HG02623 (cell line): ENCODE data around the gene LANCL2.
"Not testable (repeated sequence)": the region's sequence is repeated elsewhere in the genome, so short reads cannot be mapped to it uniquely, and the experiment has no call there.

Source experiments
- ATAC-seq: cut with Tn5 transposase; IDR thresholded peaks from one replicate; pipeline ENCODE4 v1.9.1; 2021; ENCODE audit warnings: moderate library complexity; ENCODE audit not compliant: unreplicated experiment

The LANCL2 gene

DNA sequence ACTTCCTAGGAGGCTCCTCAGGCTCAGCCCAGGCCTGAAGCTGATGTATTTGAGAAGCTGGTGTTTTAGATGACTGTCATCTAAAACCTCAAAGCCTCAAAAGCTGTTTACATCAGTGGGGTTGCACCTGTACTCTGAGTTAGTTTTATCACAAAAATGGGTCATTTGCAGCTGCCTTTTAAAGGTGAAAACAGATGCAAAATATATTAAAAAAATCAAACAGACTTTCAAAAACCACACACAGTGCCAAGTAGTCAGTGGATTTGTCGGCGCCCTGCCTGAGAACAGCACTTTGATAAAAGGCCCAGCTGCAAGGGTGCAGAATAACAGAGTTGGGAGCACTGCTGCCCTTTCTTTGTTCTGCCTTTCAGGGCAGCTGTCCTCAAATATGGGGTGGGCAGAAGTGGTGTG lies 104.1 kb downstream of the LANCL2 start:
- ATAC-seq = no peak

- ATAC-seq = no peak
Measured at GRCh38 chr7:55469721-55470120, 104.6 kb downstream of the LANCL2 start.

GRCh38 chr7:55470261-55470660 lies 105.1 kb downstream of the LANCL2 start:
- no peak for ATAC-seq

- not testable (repeated sequence) for ATAC-seq
Measured at GRCh38 chr7:55471594-55471993, 106.5 kb downstream of the LANCL2 start.

GRCh38 chr7:55472406-55472805 lies 107.3 kb downstream of the LANCL2 start:
- not testable (repeated sequence) for ATAC-seq

DNA sequence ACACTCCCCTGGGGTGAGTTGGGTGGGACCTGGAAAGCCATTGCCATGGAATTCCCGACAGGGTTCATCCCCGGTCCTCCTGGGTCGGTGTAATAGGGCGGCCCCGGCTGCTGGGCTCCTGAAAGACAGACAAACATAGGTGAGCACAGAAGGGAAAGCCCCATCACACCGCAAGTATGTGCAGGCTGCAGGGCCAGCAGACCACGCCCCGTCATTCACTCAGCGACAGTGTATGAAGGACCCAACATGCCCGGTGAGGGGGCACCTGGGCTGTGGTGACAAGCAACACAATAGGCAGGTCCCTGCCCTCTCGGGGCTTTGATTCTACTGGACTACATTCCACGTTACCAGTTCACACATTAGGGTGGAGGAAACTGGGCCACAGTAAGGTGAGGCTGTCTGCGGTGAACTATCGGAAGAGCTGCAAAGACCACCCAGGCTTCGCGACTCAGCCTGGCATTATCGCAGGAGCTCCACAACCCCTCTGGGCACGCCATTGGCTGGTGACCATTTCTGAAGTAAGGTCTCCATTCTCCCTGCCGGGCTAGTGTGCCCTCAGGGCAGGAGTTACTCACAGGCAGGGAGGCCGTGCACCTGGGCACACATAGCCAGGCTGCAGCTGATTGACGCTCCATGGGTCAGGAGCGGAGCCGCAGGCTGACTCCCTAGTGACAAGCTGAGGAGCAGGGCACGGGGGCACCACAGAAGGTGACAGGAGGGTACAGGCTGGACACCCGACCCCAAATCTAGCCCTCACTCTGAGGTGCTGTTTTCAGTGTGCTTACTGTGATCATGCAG lies 108.0 kb downstream of the LANCL2 start:
- ATAC-seq = no peak

DNA sequence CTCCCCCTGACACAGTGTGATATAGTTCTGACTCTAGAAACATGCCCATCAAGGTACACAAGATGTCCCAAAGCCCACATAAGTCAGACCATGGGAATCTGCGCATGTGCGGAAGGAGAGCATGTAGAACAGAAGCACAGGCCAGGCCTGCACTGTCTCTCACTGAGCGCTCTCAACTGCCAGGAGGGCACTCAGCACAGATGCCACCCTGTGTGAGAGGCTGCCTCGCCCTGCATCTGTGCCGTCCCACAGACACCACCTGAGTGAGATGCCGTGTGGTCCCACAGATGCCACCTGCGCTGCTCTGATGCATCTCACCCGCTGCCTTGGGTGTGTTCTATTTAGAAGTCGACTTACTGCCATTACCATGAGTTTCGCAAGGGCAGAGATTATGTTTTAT lies 108.8 kb downstream of the LANCL2 start:
- no peak for ATAC-seq

DNA sequence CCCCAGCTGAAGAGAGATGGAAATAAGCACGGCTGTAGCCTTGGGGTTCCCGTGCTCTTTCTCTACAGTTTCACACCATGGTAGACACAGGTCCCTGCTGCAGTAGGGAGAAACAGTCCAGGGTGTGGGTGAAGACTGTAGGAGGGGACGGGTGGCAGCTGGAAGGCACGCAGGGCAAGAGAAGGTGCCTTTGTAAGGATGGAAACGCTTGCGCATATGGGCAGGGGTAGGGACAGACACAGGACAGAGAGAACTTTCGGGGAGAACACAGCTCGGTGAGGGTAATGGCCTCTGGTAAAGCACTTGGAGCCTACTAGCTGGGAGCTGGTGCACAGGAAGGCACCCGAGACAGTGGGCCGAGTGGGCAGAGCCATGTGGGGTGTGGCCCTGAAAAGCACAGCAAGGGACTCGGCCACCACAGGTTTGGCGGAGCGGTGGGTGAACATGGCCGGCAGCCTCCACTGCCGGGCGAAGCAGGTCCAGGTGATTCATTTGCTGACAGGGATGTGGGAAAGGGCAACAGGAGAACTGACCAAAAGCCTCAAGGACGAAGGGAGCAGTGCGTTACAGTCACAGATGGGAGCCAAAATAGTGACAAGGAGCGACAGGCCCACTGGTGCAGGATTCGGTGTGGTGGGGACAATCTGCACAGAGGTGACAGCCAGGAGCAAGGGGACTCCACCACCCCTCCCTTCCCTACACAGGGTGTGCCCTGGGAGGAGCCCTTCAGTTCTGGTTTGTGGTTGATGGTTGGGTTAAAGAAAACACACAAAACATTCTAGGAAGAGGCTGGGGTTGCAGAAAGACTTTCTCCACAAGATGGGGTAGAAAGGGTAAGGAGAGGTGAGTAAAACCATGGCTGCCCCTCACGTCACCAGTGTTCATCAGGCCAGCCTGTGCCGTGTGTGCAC lies 110.1 kb downstream of the LANCL2 start:
- no peak for ATAC-seq

GRCh38 chr7:55475855-55476803 lies 111.0 kb downstream of the LANCL2 start:
- no peak for ATAC-seq

DNA sequence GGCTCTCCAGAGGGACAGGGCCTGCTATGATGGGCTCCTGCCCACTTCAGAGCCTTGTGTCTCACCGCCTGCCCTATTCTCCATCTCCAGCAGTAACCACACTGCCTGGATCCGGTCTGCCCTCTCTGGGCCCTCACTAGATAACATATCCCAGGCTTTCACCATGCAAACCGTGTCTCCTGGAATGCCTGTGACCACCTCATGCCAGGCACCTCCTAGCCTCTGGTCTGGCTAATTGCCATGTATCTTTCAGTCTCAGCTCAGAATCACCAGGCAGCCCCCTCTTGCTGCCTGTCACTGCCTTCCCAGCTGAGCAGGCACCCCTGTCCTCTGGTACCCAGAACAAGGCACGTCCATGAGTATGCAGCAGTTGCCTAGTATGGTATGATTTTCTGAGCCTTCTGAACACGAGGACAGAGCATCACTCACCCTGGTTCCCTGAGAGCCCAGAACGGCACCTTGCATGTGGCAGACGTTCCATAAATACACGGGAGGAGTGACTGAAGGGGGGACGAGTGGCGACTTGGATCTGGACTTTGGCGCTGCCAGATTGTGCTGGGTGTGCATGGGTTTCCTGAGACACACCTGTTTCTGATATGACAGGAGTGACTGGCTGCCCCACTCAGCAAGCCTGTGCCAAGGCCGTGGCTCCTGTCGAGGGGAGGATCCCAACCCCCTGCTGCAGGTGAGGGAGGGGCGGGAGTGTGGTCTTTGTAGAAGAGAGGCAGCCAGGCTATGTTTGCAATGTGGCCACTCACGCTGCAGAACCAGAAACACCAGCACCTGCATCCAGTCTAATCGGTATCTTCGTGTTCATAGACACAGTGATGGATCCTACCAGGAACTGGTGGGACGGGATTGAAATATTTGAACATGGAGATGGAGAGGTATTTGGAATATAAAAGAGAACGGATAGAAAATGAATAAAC lies 112.0 kb downstream of the LANCL2 start:
- no peak for ATAC-seq

GRCh38 chr7:55477781-55478374 lies 112.7 kb downstream of the LANCL2 start:
- ATAC-seq = no peak

DNA sequence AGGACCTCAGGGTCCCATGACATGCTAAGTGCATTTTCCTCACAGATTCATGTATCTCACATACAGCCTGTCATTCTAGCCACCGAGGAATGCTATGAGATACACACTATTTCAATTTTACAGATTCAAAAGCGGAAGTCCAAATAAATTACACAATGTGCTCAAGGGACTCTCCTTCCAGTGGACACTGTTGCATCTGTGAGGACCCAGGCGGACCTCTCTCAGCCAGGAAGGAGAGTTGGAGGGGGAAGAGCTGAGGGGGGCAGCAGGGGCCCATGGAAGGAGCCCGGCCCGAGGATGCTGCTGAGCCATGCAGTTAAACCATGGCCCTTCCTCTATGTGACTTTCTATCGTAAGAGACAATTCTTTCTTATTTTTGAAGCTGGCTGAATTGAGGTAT lies 113.6 kb downstream of the LANCL2 start:
- ATAC-seq = no peak

DNA sequence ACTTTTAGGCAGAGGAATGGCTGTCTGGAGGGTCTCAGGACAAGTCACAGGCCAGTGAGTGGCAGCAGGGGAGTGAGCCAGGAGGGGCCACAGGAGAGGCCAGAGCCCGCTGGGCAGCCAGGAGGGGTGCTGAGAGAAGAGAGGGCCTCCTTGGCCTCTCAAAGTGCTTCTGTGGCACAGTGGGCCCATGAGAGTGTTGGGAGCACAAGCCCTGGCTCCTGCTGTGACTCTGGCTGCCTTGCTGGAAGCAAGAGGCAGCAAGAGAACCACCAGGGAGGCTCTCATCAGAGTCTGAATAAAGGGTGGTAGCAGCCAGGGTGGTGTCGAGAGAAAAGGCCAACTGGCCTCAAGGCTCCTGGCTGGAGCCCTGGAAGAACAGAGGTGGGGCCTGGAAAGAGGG lies 116.0 kb downstream of the LANCL2 start:
- ATAC-seq = no peak

- no peak for ATAC-seq
Measured at GRCh38 chr7:55483046-55483445, 117.9 kb downstream of the LANCL2 start.
